B cell (primary cell): Measurements from ENCODE around the gene SMIM13. TPM values are rescaled to one million over a fixed set of nuclear protein-coding genes. Genes with fewer than 3 reads are reported as not detected.

Experiments
- ATAC-seq: fragments of 200-7000 bp; cut with Tn5 transposase; one replicate; pipeline ENCODE4 v1.10.0; 2021; ENCODE audit warnings: low read depth, mild to moderate bottlenecking, moderate number of reproducible peaks, moderate library complexity
- CTCF ChIA-PET: fragments of 350-600 bp; sonication (Branson Sonifier 250); formaldehyde crosslinking; loops from one replicate; lab custom pipeline; 2021; ENCODE audit warnings: antibody characterized with exemption, inconsistent platforms; lab: Charles Lee
- POLR2A ChIA-PET: fragments of 350-600 bp; sonication (Branson Sonifier 250); formaldehyde crosslinking; loops from one replicate; lab custom pipeline; 2021; ENCODE audit warnings: antibody characterized with exemption; lab: Charles Lee
- DNase-seq: peaks from one replicate; pipeline ENCODE4 v3.0.0; 2013
- H2AFZ ChIP-seq: 2 replicates; pipeline ENCODE4 v1.6.1; 2012; ENCODE audit warnings: mild to moderate bottlenecking, low read depth, low read length; ENCODE audit not compliant: insufficient read depth, poor library complexity, severe bottlenecking
- H3K27ac ChIP-seq, 2 donors: 1 replicate in 1 of 2; 2 replicates in 1 of 2; pipeline ENCODE4 v1.5.1; 2012 to 2013; ENCODE audit warnings: low read length in 2 of 2, mild to moderate bottlenecking in 2 of 2, moderate library complexity in 1 of 2
- H3K27me3 ChIP-seq, 4 experiments: fragments of 200-600 bp in 1 of 4; sonication (generic) in 1 of 4; replicated peaks in 1 of 4; 1 replicate in 2 of 4; 2 replicates in 2 of 4; pipeline versions ENCODE4 v1.6.1 to v1.7.0; 2013 to 2016; ENCODE audit warnings: low read length in 3 of 4, mild to moderate bottlenecking in 2 of 4, mixed read lengths in 1 of 4, moderate library complexity in 1 of 4; ENCODE audit not compliant: insufficient read depth in 4 of 4, control insufficient read depth in 3 of 4; ENCODE audit errors: control extremely low read depth in 1 of 4
- H3K36me3 ChIP-seq, 2 experiments: replicated peaks in 1 of 2; 1 replicate in 1 of 2; 2 replicates in 1 of 2; pipeline versions ENCODE4 v1.6.1 to v1.7.1; 2013; ENCODE audit warnings: low read length in 1 of 2; ENCODE audit not compliant: insufficient read depth in 2 of 2, control insufficient read depth in 1 of 2; ENCODE audit errors: control extremely low read depth in 1 of 2, extremely low read depth in 1 of 2
- H3K4me1 ChIP-seq, 2 donors: fragments of 200-600 bp in 1 of 2; sonication (generic) in 1 of 2; 1 replicate in 1 of 2; 2 replicates in 1 of 2; pipeline versions ENCODE4 v1.5.1 to v1.6.1; 2013 to 2017; ENCODE audit warnings: low read length in 2 of 2; ENCODE audit not compliant: control insufficient read depth in 2 of 2, insufficient read depth in 2 of 2
- H3K4me2 ChIP-seq: replicated peaks from 2 replicates; pipeline ENCODE3; 2012; ENCODE audit warnings: mild to moderate bottlenecking, low read depth, low read length; ENCODE audit not compliant: poor library complexity, severe bottlenecking
- H3K4me3 ChIP-seq, 5 experiments: fragments of 200-600 bp in 1 of 5; sonication (generic) in 1 of 5; 1 replicate in 3 of 5; 2 replicates in 2 of 5; pipeline versions ENCODE4 v1.5.1 to v1.7.0; 2011 to 2016; ENCODE audit warnings: low read length in 4 of 5, mild to moderate bottlenecking in 4 of 5, low read depth in 2 of 5, control low read depth in 1 of 5, moderate library complexity in 1 of 5; ENCODE audit not compliant: insufficient read depth in 1 of 5; ENCODE audit errors: control extremely low read depth in 1 of 5, extremely low read depth in 1 of 5
- H3K79me2 ChIP-seq: fragments of 200-600 bp; sonication (generic); one replicate; pipeline ENCODE4 v1.6.0; 2016; ENCODE audit warnings: low read length; ENCODE audit not compliant: control insufficient read depth, insufficient read depth
- H3K9ac ChIP-seq: fragments of 200-600 bp; sonication (generic); 2 replicates; pipeline ENCODE4 v1.6.1; 2017; ENCODE audit warnings: mild to moderate bottlenecking, low read length, moderate library complexity
- H3K9me3 ChIP-seq, 3 donors: one replicate each; pipeline versions ENCODE4 v1.6.1 to v1.7.1; 2013; ENCODE audit warnings: low read length in 2 of 3; ENCODE audit not compliant: control insufficient read depth in 2 of 3, insufficient read depth in 1 of 3; ENCODE audit errors: control extremely low read depth in 1 of 3
- H4K20me1 ChIP-seq: 2 replicates; pipeline ENCODE4 v1.6.0; 2012; ENCODE audit warnings: mild to moderate bottlenecking, low read length; ENCODE audit not compliant: insufficient read depth, control insufficient read depth, poor library complexity, severe bottlenecking
- H3K27ac Mint-ChIP-seq: one replicate; pipeline ENCODE4 v1.8.0; 2021; ENCODE audit warnings: mixed read lengths
- H3K27me3 Mint-ChIP-seq: one replicate; pipeline ENCODE4 v1.8.0; 2021; ENCODE audit warnings: mixed read lengths
- H3K4me1 Mint-ChIP-seq: one replicate; pipeline ENCODE4 v1.8.0; 2021; ENCODE audit warnings: mixed read lengths
- H3K4me3 Mint-ChIP-seq: one replicate; pipeline ENCODE4 v1.8.0; 2021; ENCODE audit warnings: mixed read lengths
- H3K9me3 Mint-ChIP-seq: one replicate; pipeline ENCODE4 v1.8.0; 2022; ENCODE audit warnings: mixed read lengths; ENCODE audit not compliant: insufficient read depth
- EZH2 ChIP-seq: IDR thresholded peaks from 2 replicates; pipeline ENCODE4 v1.6.1; 2012; ENCODE audit warnings: borderline replicate concordance, low read depth, mild to moderate bottlenecking, moderate library complexity, low read length; ENCODE audit not compliant: insufficient read depth, poor library complexity, severe bottlenecking
- WGBS: methylation state at CpG from one replicate; pipeline ENCODE4 v1.1.5; 2013; ENCODE audit warnings: missing lambda C conversion rate; ENCODE audit not compliant: insufficient coverage; 5-methylcytosine and 5-hydroxymethylcytosine counted together
- intact Hi-C: fragments of 100-400 bp; cut with micrococcal nuclease; formaldehyde crosslinking; loops from one replicate; pipeline ENCODE4 v1.10.0; 2022
- polyA plus RNA-seq: library from polyadenylated mRNA; depleted of rRNA; stranded (reverse); fragments of >200 nt; gene quantifications from 2 replicates; pipeline ENCODE4 v1.2.3, GENCODE V29; 2012
- total RNA-seq, 2 donors: library from RNA; stranded (reverse); fragments of 120-200 nt in 1 of 2; gene quantifications; 1 replicate in 1 of 2; 2 replicates in 1 of 2; pipeline versions ENCODE4 v1.2.3 to v1.2.4, GENCODE V29; 2013 to 2022
- TF ChIP-seq, protein P1 (sequence below): fragments of 200-600 bp; IDR thresholded peaks from one replicate; pipeline ENCODE4 v1.8.0; 2022; ENCODE audit warnings: antibody characterized with exemption, mild to moderate bottlenecking

SMIM13 gene
- total and polyA plus RNA-seq, 2 donors (not counting 1 experiment from before 2014, with no cell fraction given), result 2.1 to 5.5 TPM

DNA sequence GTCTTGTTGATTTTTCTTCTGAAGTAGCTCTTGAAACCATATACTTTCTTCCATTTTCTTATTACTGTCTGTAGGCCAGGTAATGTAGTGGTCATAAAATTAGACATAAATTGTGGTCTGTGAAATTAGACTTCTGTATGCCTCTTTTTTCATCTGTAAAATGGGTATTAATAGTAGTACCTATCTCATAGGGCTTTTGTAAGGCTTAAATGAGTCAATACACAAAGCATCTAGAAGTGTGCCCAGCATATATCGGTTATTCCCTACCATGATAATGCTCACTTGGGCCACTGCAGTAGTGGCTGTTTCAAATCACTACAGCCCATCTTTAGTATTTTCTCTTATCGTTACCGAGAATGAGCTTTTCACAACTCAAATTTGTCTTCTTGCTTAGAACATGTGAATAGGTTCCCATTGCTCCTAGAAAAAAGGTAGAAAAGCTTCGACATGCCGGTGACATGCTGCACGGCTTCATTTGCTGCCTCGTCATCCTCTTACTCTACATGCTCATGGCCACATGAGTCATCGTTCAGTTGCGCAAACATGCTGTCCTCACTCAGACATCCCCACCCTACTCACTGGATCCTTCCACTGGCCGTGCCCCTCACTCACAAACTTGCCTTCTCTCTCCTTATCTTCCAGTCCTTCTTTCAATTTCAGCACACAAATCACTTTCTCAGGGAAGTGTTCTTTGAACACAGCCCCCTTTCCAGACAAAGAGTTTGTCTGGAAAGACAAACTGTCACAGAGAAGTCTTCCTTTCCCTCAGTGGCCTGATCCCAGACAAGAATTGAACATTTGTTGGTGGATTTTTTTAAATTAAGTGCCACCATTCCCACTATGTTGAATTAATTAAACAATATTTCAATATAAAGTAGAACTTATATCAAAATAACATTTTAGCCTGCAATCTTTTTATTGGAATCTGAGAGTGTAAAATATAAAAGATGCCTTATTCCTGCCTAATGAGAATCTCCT lies 50.0 kb downstream of the SMIM13 start:
- WGBS, result 93% methylated on average over 10 of the region's 10 CpGs
- CTCF ChIA-PET, result interaction anchor here (0.6 to 7.4 kb wide), 22 partner anchors 8 to 439 kb away, joined by 3 to 156 read pairs (median 4); no protein-coding TSS in a partner anchor
- H2AFZ ChIP-seq, result no peak overlapping the region
- peaks cover 7% of the 10 kb centered on the region for H3K4me1 Mint-ChIP-seq
- TF ChIP-seq, protein P1, sequence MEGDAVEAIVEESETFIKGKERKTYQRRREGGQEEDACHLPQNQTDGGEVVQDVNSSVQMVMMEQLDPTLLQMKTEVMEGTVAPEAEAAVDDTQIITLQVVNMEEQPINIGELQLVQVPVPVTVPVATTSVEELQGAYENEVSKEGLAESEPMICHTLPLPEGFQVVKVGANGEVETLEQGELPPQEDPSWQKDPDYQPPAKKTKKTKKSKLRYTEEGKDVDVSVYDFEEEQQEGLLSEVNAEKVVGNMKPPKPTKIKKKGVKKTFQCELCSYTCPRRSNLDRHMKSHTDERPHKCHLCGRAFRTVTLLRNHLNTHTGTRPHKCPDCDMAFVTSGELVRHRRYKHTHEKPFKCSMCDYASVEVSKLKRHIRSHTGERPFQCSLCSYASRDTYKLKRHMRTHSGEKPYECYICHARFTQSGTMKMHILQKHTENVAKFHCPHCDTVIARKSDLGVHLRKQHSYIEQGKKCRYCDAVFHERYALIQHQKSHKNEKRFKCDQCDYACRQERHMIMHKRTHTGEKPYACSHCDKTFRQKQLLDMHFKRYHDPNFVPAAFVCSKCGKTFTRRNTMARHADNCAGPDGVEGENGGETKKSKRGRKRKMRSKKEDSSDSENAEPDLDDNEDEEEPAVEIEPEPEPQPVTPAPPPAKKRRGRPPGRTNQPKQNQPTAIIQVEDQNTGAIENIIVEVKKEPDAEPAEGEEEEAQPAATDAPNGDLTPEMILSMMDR, result no peak
- no peak for TF ChIP-seq EZH2
- no peak overlapping the region for H3K4me3 ChIP-seq
- no peak for DNase-seq
- H3K9me3 Mint-ChIP-seq, result no peaks in the 10 kb centered on the region
- H3K9me3 ChIP-seq, result no peaks in the 10 kb centered on the region
- no peak overlapping the region for H3K27ac ChIP-seq
- no peaks in the 10 kb centered on the region for H4K20me1 ChIP-seq
- no peaks in the 10 kb centered on the region for H3K27me3 Mint-ChIP-seq
- intact Hi-C loops, result loop anchor here (1.0 kb wide), 2 partner anchors 29 to 353 kb away; no protein-coding TSS in a partner anchor
- H3K9ac ChIP-seq, result no peak overlapping the region
- no peaks in the 10 kb centered on the region for H3K27me3 ChIP-seq
- no peaks in the 10 kb centered on the region for H3K79me2 ChIP-seq
- POLR2A ChIA-PET, result no interaction called here
- H3K27ac Mint-ChIP-seq, result no peak overlapping the region
- H3K36me3 ChIP-seq, result no peaks in the 10 kb centered on the region
- H3K4me2 ChIP-seq, result no peak overlapping the region
- H3K4me3 Mint-ChIP-seq, result no peak overlapping the region
- ATAC-seq, result no peak
- H3K4me1 ChIP-seq, result peaks cover 0 to 5% of the 10 kb centered on the region in 2 donors
